OCI-LY3 (cell line): Measurements from ENCODE around the gene PLD3.
"Not testable (repeated sequence)": the region's sequence is repeated elsewhere in the genome, so short reads cannot be mapped to it uniquely, and the experiment has no call there.

ENCODE experiments used
- CTCF ChIP-seq: fragments of 200-600, 300-600 bp; sonication (generic); IDR thresholded peaks from 2 replicates; pipeline ENCODE4 v1.5.1; 2014; ENCODE audit warnings: antibody characterized with exemption, low read length, low read depth
- EZH2phosphoT487 ChIP-seq: fragments of 200-600 bp; shearing (Covaris generic); IDR thresholded peaks from 2 replicates; pipeline ENCODE4 v1.6.1; 2018; ENCODE audit warnings: antibody characterized with exemption, mixed run types, low read depth

GRCh38 chr19:40370253-40370652 lies 21.8 kb downstream of the PLD3 start:
- TF ChIP-seq CTCF, EZH2phosphoT487: not testable (repeated sequence)
